ENCODE measurements around the gene ASNS. TPM values are rescaled to one million over a fixed set of nuclear protein-coding genes. Genes with fewer than 3 reads are reported as not detected.

Gene ASNS
- polyA plus RNA-seq, 3 donors, result 0.99 to 2.4 (median 2.3) TPM

- H2AFZ ChIP-seq (ENCODE audit: insufficient read depth, low read depth, low read length, poor library complexity, severe bottlenecking), result no peak overlapping the region
- Mint-ChIP-seq H3K27ac (no peak overlapping the region), H3K4me1 (no peaks in the 10 kb centered on the region), H3K36me3 (no peaks in the 10 kb centered on the region), H3K4me3 (no peak overlapping the region), H3K27me3 (ENCODE audit: low read depth in 3 of 3) (peaks cover 0 to 4% (median under 1%) of the 10 kb centered on the region in 3 donors), H3K9me3 (peaks cover 0 to 10% (median 4%) of the 10 kb centered on the region in 7 donors)
- no peaks in the 10 kb centered on the region for H4K20me1 ChIP-seq (ENCODE audit: insufficient read depth, low read length)
- no peaks in the 10 kb centered on the region for H3K27me3 ChIP-seq (ENCODE audit: control insufficient read depth in 2 of 2, insufficient read depth in 2 of 2, low read length in 2 of 2)
- DNase-seq, result no peak
- no peak overlapping the region for H3K9ac ChIP-seq (ENCODE audit: insufficient read depth, low read length, poor library complexity, severe bottlenecking)
- no peaks in the 10 kb centered on the region for H3K4me1 ChIP-seq (ENCODE audit: control insufficient read depth in 1 of 2, insufficient read depth in 2 of 2, low read length in 2 of 2)
- H3K9me3 ChIP-seq (replicated peaks in 1 of 2; ENCODE audit: control insufficient read depth in 1 of 2, insufficient read depth in 1 of 2, low read length in 2 of 2), result peaks cover 0 to 7% of the 10 kb centered on the region in 2 donors
- H3K4me3 ChIP-seq (replicated peaks in 1 of 3; ENCODE audit: low read depth in 2 of 3, low read length in 3 of 3), result no peak overlapping the region
- no peak overlapping the region for H3K4me2 ChIP-seq (replicated peaks; ENCODE audit: extremely low read depth, low read length, poor library complexity, severe bottlenecking)
- no CpG with 5 or more reads among the region's 2 CpGs for WGBS (ENCODE audit: insufficient coverage)
- H3K27ac ChIP-seq (ENCODE audit: low read depth in 1 of 2, low read length in 2 of 2), result no peak overlapping the region
- intact Hi-C loops (cut with micrococcal nuclease), result no loop called here
- TF ChIP-seq CTCF (IDR thresholded peaks at IDR 0.05), result peak; percentile 41
- H3K36me3 ChIP-seq (replicated peaks in 1 of 2; ENCODE audit: control insufficient read depth in 1 of 2, insufficient read depth in 2 of 2, low read length in 2 of 2), result no peaks in the 10 kb centered on the region
- H3K79me2 ChIP-seq (ENCODE audit: insufficient read depth, low read length), result no peaks in the 10 kb centered on the region
Measured at GRCh38 chr7:97845622-97846203, 26.5 kb downstream of the ASNS start.

GRCh38 chr7:97844036-97844435 is 28.2 kb downstream of the ASNS start:
- H3K4me2 ChIP-seq (replicated peaks; ENCODE audit: extremely low read depth, low read length, poor library complexity, severe bottlenecking), result no peak overlapping the region
- H4K20me1 ChIP-seq (ENCODE audit: insufficient read depth, low read length), result no peaks in the 10 kb centered on the region
- H3K27ac ChIP-seq (ENCODE audit: low read depth in 1 of 2, low read length in 2 of 2), result no peak overlapping the region
- no peaks in the 10 kb centered on the region for H3K36me3 ChIP-seq (replicated peaks in 1 of 2; ENCODE audit: control insufficient read depth in 1 of 2, insufficient read depth in 2 of 2, low read length in 2 of 2)
- H3K36me3 Mint-ChIP-seq, result no peaks in the 10 kb centered on the region
- H3K4me1 Mint-ChIP-seq, result no peaks in the 10 kb centered on the region
- no peak for TF ChIP-seq CTCF (IDR thresholded peaks at IDR 0.05)
- no peak overlapping the region for H3K4me3 ChIP-seq (replicated peaks in 1 of 3; ENCODE audit: low read depth in 2 of 3, low read length in 3 of 3)
- WGBS (ENCODE audit: insufficient coverage), result 60% methylated on average over 1 of the region's 3 CpGs
- no peak for DNase-seq
- no peak overlapping the region for H3K9ac ChIP-seq (ENCODE audit: insufficient read depth, low read length, poor library complexity, severe bottlenecking)
- H3K9me3 Mint-ChIP-seq, result peaks cover 0 to 10% (median 4%) of the 10 kb centered on the region in 7 donors
- H3K27ac Mint-ChIP-seq, result no peak overlapping the region
- peaks cover 4 to 6% (median 6%) of the 10 kb centered on the region in 3 donors for H3K27me3 Mint-ChIP-seq (ENCODE audit: low read depth in 3 of 3)
- intact Hi-C loops (cut with micrococcal nuclease), result no loop called here
- H3K9me3 ChIP-seq (replicated peaks in 1 of 2; ENCODE audit: control insufficient read depth in 1 of 2, insufficient read depth in 1 of 2, low read length in 2 of 2), result peaks cover 0 to 7% of the 10 kb centered on the region in 2 donors
- H2AFZ ChIP-seq (ENCODE audit: insufficient read depth, low read depth, low read length, poor library complexity, severe bottlenecking), result no peak overlapping the region
- no peaks in the 10 kb centered on the region for H3K27me3 ChIP-seq (ENCODE audit: control insufficient read depth in 2 of 2, insufficient read depth in 2 of 2, low read length in 2 of 2)
- H3K4me1 ChIP-seq (ENCODE audit: control insufficient read depth in 1 of 2, insufficient read depth in 2 of 2, low read length in 2 of 2), result no peaks in the 10 kb centered on the region
- H3K79me2 ChIP-seq (ENCODE audit: insufficient read depth, low read length), result no peaks in the 10 kb centered on the region
- no peak overlapping the region for H3K4me3 Mint-ChIP-seq
